Subcutaneous adipose tissue (tissue), 4 donors: ENCODE results near the gene TPR. TPM values are rescaled to one million over a fixed set of nuclear protein-coding genes. Genes with fewer than 3 reads are reported as not detected.

ENCODE experiments used
- CTCF ChIP-seq: fragments of 450-650 bp; IDR thresholded peaks from one replicate; pipeline ENCODE4 v1.5.1; 2016; ENCODE audit warnings: low read depth, mild to moderate bottlenecking, control low read depth, antibody characterized with exemption, moderate library complexity
- total RNA-seq, 4 donors: library from RNA; depleted of rRNA; stranded (reverse); fragments of >200 nt; gene quantifications; one replicate each; pipeline ENCODE4 v1.1.0, GENCODE V29; 2016

The TPR gene
- total RNA-seq, 4 donors from 2014 or later, result 72.6 to 93.6 (median 75.6) TPM

- no peak for TF ChIP-seq CTCF
Observed at GRCh38 chr1:186409091-186409490, 34.0 kb upstream of the TPR start.

- TF ChIP-seq CTCF, result no peak
Observed at GRCh38 chr1:186404454-186405051, 29.5 kb upstream of the TPR start.

- no peak for TF ChIP-seq CTCF
Observed at GRCh38 chr1:186403632-186404031, 28.6 kb upstream of the TPR start.

- TF ChIP-seq CTCF, result no peak
Observed at GRCh38 chr1:186391841-186392240, 16.8 kb upstream of the TPR start.

GRCh38 chr1:186390925-186391324, 15.9 kb upstream of the TPR start:
- TF ChIP-seq CTCF, result no peak

GRCh38 chr1:186386725-186387383, 11.8 kb upstream of the TPR start:
- TF ChIP-seq CTCF, result no peak

- no peak for TF ChIP-seq CTCF
Observed at GRCh38 chr1:186375929-186376319, 871 bp upstream of the TPR start.
